Measurements from ENCODE around the gene LOXL3.
A peak's percentile ranks its signal among the peaks of the same experiment; 100 is the strongest.

LOXL3 gene

GRCh38 chr2:74542978-74543377, 10.8 kb downstream of the LOXL3 start:
- H3K27ac ChIP-seq: no peak overlapping the region
- DNase-seq (ENCODE audit: low spot score): no peak
- no peak overlapping the region for H3K4me3 ChIP-seq
- no peak for TF ChIP-seq CTCF (IDR thresholded peaks at IDR 0.05)

- no peak for TF ChIP-seq CTCF (IDR thresholded peaks at IDR 0.05)
- Histone ChIP-seq H3K4me3 (no peak overlapping the region), H3K27ac (peak overlapping the region in 1 of 2 donors; percentile 73)
- no peak for DNase-seq (ENCODE audit: low spot score)
Observed at GRCh38 chr2:74540291-74540690, 13.5 kb downstream of the LOXL3 start.

GRCh38 chr2:74538881-74539339, 14.8 kb downstream of the LOXL3 start:
- no peak for DNase-seq (ENCODE audit: low spot score)
- TF ChIP-seq CTCF (IDR thresholded peaks at IDR 0.05): no peak
- H3K27ac ChIP-seq: no peak overlapping the region
- H3K4me3 ChIP-seq: no peak overlapping the region

- no peak for TF ChIP-seq CTCF (IDR thresholded peaks at IDR 0.05)
- no peak overlapping the region for H3K27ac ChIP-seq
Observed at GRCh38 chr2:74537140-74537539, 16.6 kb downstream of the LOXL3 start.

GRCh38 chr2:74536166-74536950, 17.4 kb downstream of the LOXL3 start:
- H3K27ac ChIP-seq: no peak overlapping the region
- DNase-seq (ENCODE audit: low spot score): no peak
- H3K4me3 ChIP-seq: no peak overlapping the region
- TF ChIP-seq CTCF (IDR thresholded peaks at IDR 0.05): no peak

More at GRCh38 chr2:74537140-74537539, 16.6 kb downstream of the LOXL3 start:
- DNase-seq (ENCODE audit: low spot score): no peak
- H3K4me3 ChIP-seq: no peak overlapping the region

GRCh38 chr2:74535440-74535965, 18.2 kb downstream of the LOXL3 start:
- no peak for DNase-seq (ENCODE audit: low spot score)
- H3K27ac ChIP-seq: no peak overlapping the region
- no peak for TF ChIP-seq CTCF (IDR thresholded peaks at IDR 0.05)
- H3K4me3 ChIP-seq: no peak overlapping the region

GRCh38 chr2:74534411-74534810, 19.3 kb downstream of the LOXL3 start:
- DNase-seq (ENCODE audit: low spot score): no peak
- TF ChIP-seq CTCF (IDR thresholded peaks at IDR 0.05): no peak
- Histone ChIP-seq H3K4me3 (no peak overlapping the region), H3K27ac (no peak overlapping the region)
